Neuron (in vitro differentiated cells): Measurements from ENCODE around the gene PIAS4.
A peak's percentile ranks its signal among the peaks of the same experiment; 100 is the strongest.

Source experiments
- H2AFZ ChIP-seq: one replicate; pipeline ENCODE4 v1.6.1; 2013; ENCODE audit warnings: low read depth, mild to moderate bottlenecking, inconsistent platforms, low read length, moderate library complexity
- H3K27me3 ChIP-seq: one replicate; pipeline ENCODE4 v1.6.1; 2013; ENCODE audit warnings: low read length; ENCODE audit not compliant: insufficient read depth
- H3K36me3 ChIP-seq: one replicate; pipeline ENCODE4 v1.6.1; 2013; ENCODE audit warnings: low read length; ENCODE audit not compliant: insufficient read depth
- H3K4me1 ChIP-seq: one replicate; pipeline ENCODE4 v1.6.1; 2013; ENCODE audit warnings: low read length; ENCODE audit not compliant: insufficient read depth
- H3K4me3 ChIP-seq: 2 replicates; pipeline ENCODE4 v1.5.1; 2013; ENCODE audit warnings: mild to moderate bottlenecking, low read length, moderate library complexity
- H3K9me3 ChIP-seq: one replicate; pipeline ENCODE4 v1.6.1; 2013; ENCODE audit warnings: low read length

PIAS4 gene

GRCh38 chr19:3970313-3970807 lies 37.2 kb upstream of the PIAS4 start:
- no peaks in the 10 kb centered on the region for H3K9me3 ChIP-seq
- H3K4me1 ChIP-seq, result peaks cover 26% of the 10 kb centered on the region
- H3K4me3 ChIP-seq, result peak overlapping the region; percentile 84
- H3K27me3 ChIP-seq, result no peaks in the 10 kb centered on the region
- peaks cover 29% of the 10 kb centered on the region for H3K36me3 ChIP-seq
- H2AFZ ChIP-seq, result no peak overlapping the region

- Histone ChIP-seq H2AFZ (no peak within 1 kb of the TSS), H3K36me3 (peaks cover 31% of the 10 kb centered on the region), H3K27me3 (no peaks in the 10 kb centered on the region), H3K4me1 (peaks cover 26% of the 10 kb centered on the region), H3K4me3 (peak within 1 kb of the TSS; percentile 84), H3K9me3 (no peaks in the 10 kb centered on the region)
Measured at GRCh38 chr19:3970808-3971598, 36.5 kb upstream of the PIAS4 start, which contains the start of gene DAPK3. TSS of gene DAPK3 (minus strand) at chr19:3971099. CDS start at chr19:3969735, 1,364 bp downstream.

GRCh38 chr19:3975144-3975543 lies 32.4 kb upstream of the PIAS4 start:
- no peaks in the 10 kb centered on the region for H3K27me3 ChIP-seq
- H3K4me3 ChIP-seq, result no peak overlapping the region
- H3K4me1 ChIP-seq, result peaks cover 3% of the 10 kb centered on the region
- H2AFZ ChIP-seq, result no peak overlapping the region
- H3K36me3 ChIP-seq, result peaks cover 48% of the 10 kb centered on the region
- no peaks in the 10 kb centered on the region for H3K9me3 ChIP-seq

GRCh38 chr19:3975637-3976087 lies 31.9 kb upstream of the PIAS4 start:
- H3K27me3 ChIP-seq, result no peaks in the 10 kb centered on the region
- no peaks in the 10 kb centered on the region for H3K9me3 ChIP-seq
- no peak overlapping the region for H2AFZ ChIP-seq
- peaks cover 53% of the 10 kb centered on the region for H3K36me3 ChIP-seq
- peaks cover 3% of the 10 kb centered on the region for H3K4me1 ChIP-seq
- H3K4me3 ChIP-seq, result no peak overlapping the region

GRCh38 chr19:3976495-3977241 lies 30.9 kb upstream of the PIAS4 start:
- Histone ChIP-seq H3K9me3 (no peaks in the 10 kb centered on the region), H3K4me1 (no peaks in the 10 kb centered on the region), H3K27me3 (no peaks in the 10 kb centered on the region), H2AFZ (no peak overlapping the region), H3K36me3 (peaks cover 62% of the 10 kb centered on the region), H3K4me3 (no peak overlapping the region)

- H3K27me3 ChIP-seq, result no peaks in the 10 kb centered on the region
- H3K36me3 ChIP-seq, result peaks cover 71% of the 10 kb centered on the region
- H3K4me1 ChIP-seq, result no peaks in the 10 kb centered on the region
- H2AFZ ChIP-seq, result no peak overlapping the region
- H3K4me3 ChIP-seq, result no peak overlapping the region
- H3K9me3 ChIP-seq, result no peaks in the 10 kb centered on the region
Measured at GRCh38 chr19:3977242-3978143, 30.0 kb upstream of the PIAS4 start.

GRCh38 chr19:3978145-3978544 lies 29.4 kb upstream of the PIAS4 start:
- Histone ChIP-seq H3K4me3 (no peak overlapping the region), H3K4me1 (no peaks in the 10 kb centered on the region), H2AFZ (no peak overlapping the region), H3K36me3 (peaks cover 77% of the 10 kb centered on the region), H3K9me3 (no peaks in the 10 kb centered on the region), H3K27me3 (no peaks in the 10 kb centered on the region)

- Histone ChIP-seq H2AFZ (no peak overlapping the region), H3K27me3 (no peaks in the 10 kb centered on the region), H3K9me3 (no peaks in the 10 kb centered on the region), H3K36me3 (peaks cover 89% of the 10 kb centered on the region), H3K4me1 (peaks cover 8% of the 10 kb centered on the region), H3K4me3 (no peak overlapping the region)
Measured at GRCh38 chr19:3979289-3979673, 28.3 kb upstream of the PIAS4 start.

- peaks cover 11% of the 10 kb centered on the region for H3K4me1 ChIP-seq
- H3K36me3 ChIP-seq, result peaks cover 92% of the 10 kb centered on the region
- H3K9me3 ChIP-seq, result no peaks in the 10 kb centered on the region
- H3K27me3 ChIP-seq, result no peaks in the 10 kb centered on the region
- no peak overlapping the region for H2AFZ ChIP-seq
- H3K4me3 ChIP-seq, result no peak overlapping the region
Measured at GRCh38 chr19:3979674-3980352, 27.7 kb upstream of the PIAS4 start.

GRCh38 chr19:3980353-3981251 lies 26.9 kb upstream of the PIAS4 start:
- H3K9me3 ChIP-seq, result no peaks in the 10 kb centered on the region
- H3K36me3 ChIP-seq, result peaks cover 86% of the 10 kb centered on the region

GRCh38 chr19:3981373-3981735 lies 26.2 kb upstream of the PIAS4 start:
- H2AFZ ChIP-seq, result no peak overlapping the region
- H3K36me3 ChIP-seq, result peaks cover 78% of the 10 kb centered on the region
- no peaks in the 10 kb centered on the region for H3K27me3 ChIP-seq
- peaks cover 20% of the 10 kb centered on the region for H3K4me1 ChIP-seq
- H3K4me3 ChIP-seq, result no peak overlapping the region
- H3K9me3 ChIP-seq, result no peaks in the 10 kb centered on the region

More at GRCh38 chr19:3980353-3981251, 26.9 kb upstream of the PIAS4 start:
- H2AFZ ChIP-seq, result no peak overlapping the region
- peaks cover 13% of the 10 kb centered on the region for H3K4me1 ChIP-seq
- no peaks in the 10 kb centered on the region for H3K27me3 ChIP-seq
- no peak overlapping the region for H3K4me3 ChIP-seq
